Upper lobe of left lung (tissue), 6 donors: ENCODE measurements around the gene TRPM5. TPM values are rescaled to one million over a fixed set of nuclear protein-coding genes. Genes with fewer than 3 reads are reported as not detected.

Source experiments
- ATAC-seq, 2 donors: fragments of 200-7000 bp; cut with Tn5 transposase; one replicate each; pipeline ENCODE4 v1.9.1; 2022; ENCODE audit warnings: mild to moderate bottlenecking in 2 of 2, moderate library complexity in 2 of 2; ENCODE audit not compliant: low FRiP score in 2 of 2
- DNase-seq, 2 donors: peaks; one replicate each; pipeline ENCODE4 v3.0.0-alpha.2; 2019 to 2020
- H3K27ac ChIP-seq, 4 donors: fragments of 200-600 bp; sonication (generic); one replicate each; pipeline ENCODE4 v1.5.1; 2016 to 2019
- H3K27me3 ChIP-seq, 4 donors: fragments of 200-600 bp; sonication (generic); one replicate each; pipeline ENCODE4 v1.5.1; 2017 to 2019
- H3K36me3 ChIP-seq, 4 donors: fragments of 200-600 bp; sonication (generic); one replicate each; pipeline ENCODE4 v1.5.1; 2016 to 2019
- H3K4me1 ChIP-seq, 4 donors: fragments of 200-600 bp; sonication (generic); one replicate each; pipeline ENCODE4 v1.5.1; 2018 to 2019
- H3K4me3 ChIP-seq, 4 donors: fragments of 200-600 bp; sonication (generic); one replicate each; pipeline ENCODE4 v1.5.1; 2017 to 2019; ENCODE audit warnings: mild to moderate bottlenecking in 2 of 4, moderate library complexity in 1 of 4
- H3K9me3 ChIP-seq, 4 donors: fragments of 200-600 bp; sonication (generic); one replicate each; pipeline ENCODE4 v1.5.1; 2018 to 2019
- EP300 ChIP-seq, 4 donors: sonication (generic); formaldehyde crosslinking; IDR thresholded peaks; one replicate each; pipeline ENCODE4 v1.5.1; 2017; ENCODE audit warnings: antibody characterized with exemption in 4 of 4, control low read depth in 2 of 4
- POLR2A ChIP-seq, 4 donors: fragments of 450-650 bp; IDR thresholded peaks; one replicate each; pipeline ENCODE4 v1.5.1; 2016 to 2017; ENCODE audit warnings: antibody characterized with exemption in 4 of 4, mild to moderate bottlenecking in 2 of 4
- POLR2AphosphoS5 ChIP-seq, 2 donors: sonication (generic); formaldehyde crosslinking; IDR thresholded peaks; one replicate each; pipeline ENCODE4 v1.5.1; 2017; ENCODE audit warnings: antibody characterized with exemption in 2 of 2
- WGBS, 2 donors: methylation state at CpG; one replicate each; pipeline ENCODE4 v1.1.5; 2017 to 2018; 5-methylcytosine and 5-hydroxymethylcytosine counted together
- total RNA-seq, 6 donors: library from RNA; depleted of rRNA in 4 of 6; stranded (reverse); fragments of >200 nt in 4 of 6; gene quantifications; one replicate each; pipeline versions ENCODE4 v1.1.0 to v1.2.1, GENCODE V29; 2016 to 2021
- TF ChIP-seq, protein P1 (sequence below), 6 experiments: fragments of 450-650 bp in 4 of 6; fragments of 200-600 bp in 2 of 6; sonication (generic) in 2 of 6; IDR thresholded peaks; one replicate each; pipeline ENCODE4 v1.5.1; 2016 to 2019; ENCODE audit warnings: antibody characterized with exemption in 6 of 6
- donor health status: DM: no; HTN: no; CAD: no; lungs with moderate emphysema.
- donor health status: DM: no; HTN: yes; CAD: no; lungs with severe emphysema.

The TRPM5 gene
- total RNA-seq, 6 donors from 2014 or later: not detected

DNA sequence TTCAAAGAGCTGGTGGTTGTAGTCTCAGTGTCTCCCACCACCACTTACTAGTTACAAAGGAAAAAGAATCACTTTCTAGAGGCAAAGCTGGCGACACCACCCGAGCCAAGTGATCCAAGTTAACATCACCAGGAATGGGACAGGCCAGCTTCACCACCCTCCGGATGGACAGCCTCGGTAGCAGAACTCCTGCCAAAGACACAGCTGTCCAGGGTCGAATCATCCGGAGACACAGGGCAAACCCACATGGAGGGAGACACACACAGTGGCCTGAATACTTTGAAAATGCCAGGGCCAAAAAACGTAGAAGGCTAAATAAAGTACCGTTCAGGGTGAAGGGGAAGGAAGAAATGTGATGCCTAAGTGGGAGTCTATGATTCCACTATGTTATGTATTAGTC is 33.6 kb upstream of the TRPM5 start:
- no peak overlapping the region for H3K27ac ChIP-seq
- WGBS, 2 donors: 79 to 95% methylated on average over 8 of the region's 8 CpGs
- peaks cover 0 to 16% (median 7%) of the 10 kb centered on the region in 4 donors for H3K4me1 ChIP-seq
- peaks cover 0 to 12% (median 3%) of the 10 kb centered on the region in 4 donors for H3K9me3 ChIP-seq
- no peak overlapping the region for H3K4me3 ChIP-seq
- ATAC-seq (no peak), DNase-seq (no peak)
- no peaks in the 10 kb centered on the region for H3K36me3 ChIP-seq
- H3K27me3 ChIP-seq: no peaks in the 10 kb centered on the region
- no peak for TF ChIP-seq POLR2A (IDR thresholded peaks at IDR 0.05)
- no peak for TF ChIP-seq POLR2AphosphoS5 (IDR thresholded peaks at IDR 0.05)

DNA sequence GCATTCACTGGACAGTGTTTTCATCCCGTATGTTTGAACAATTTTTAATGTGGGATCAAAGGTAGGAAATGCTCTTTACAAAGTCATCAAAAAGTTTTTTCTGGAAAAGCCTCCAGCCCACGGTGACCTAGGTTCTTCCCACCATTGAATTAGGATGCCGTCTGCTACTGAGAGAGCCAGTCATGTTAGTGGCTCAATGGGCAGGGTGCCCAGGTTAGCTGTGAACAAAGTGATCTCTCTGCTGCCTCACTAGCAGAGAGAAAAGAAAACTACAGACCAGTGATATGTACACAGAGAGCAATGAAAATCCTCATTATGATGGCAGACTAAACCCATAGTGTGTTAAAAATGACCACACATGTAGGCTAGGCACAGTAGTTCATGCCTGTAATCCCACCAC is 32.9 kb upstream of the TRPM5 start:
- Histone ChIP-seq H3K27ac (no peak overlapping the region), H3K27me3 (no peaks in the 10 kb centered on the region), H3K4me3 (no peak overlapping the region), H3K36me3 (no peaks in the 10 kb centered on the region), H3K4me1 (peaks cover 0 to 16% (median 3%) of the 10 kb centered on the region in 4 donors), H3K9me3 (peaks cover 0 to 12% (median 3%) of the 10 kb centered on the region in 4 donors)
- ATAC-seq: no peak
- 79% methylated on average over 3 of the region's 3 CpGs for WGBS, 2 donors
- DNase-seq: no peak
- no peak for TF ChIP-seq POLR2A (IDR thresholded peaks at IDR 0.05)
- TF ChIP-seq, protein P1, sequence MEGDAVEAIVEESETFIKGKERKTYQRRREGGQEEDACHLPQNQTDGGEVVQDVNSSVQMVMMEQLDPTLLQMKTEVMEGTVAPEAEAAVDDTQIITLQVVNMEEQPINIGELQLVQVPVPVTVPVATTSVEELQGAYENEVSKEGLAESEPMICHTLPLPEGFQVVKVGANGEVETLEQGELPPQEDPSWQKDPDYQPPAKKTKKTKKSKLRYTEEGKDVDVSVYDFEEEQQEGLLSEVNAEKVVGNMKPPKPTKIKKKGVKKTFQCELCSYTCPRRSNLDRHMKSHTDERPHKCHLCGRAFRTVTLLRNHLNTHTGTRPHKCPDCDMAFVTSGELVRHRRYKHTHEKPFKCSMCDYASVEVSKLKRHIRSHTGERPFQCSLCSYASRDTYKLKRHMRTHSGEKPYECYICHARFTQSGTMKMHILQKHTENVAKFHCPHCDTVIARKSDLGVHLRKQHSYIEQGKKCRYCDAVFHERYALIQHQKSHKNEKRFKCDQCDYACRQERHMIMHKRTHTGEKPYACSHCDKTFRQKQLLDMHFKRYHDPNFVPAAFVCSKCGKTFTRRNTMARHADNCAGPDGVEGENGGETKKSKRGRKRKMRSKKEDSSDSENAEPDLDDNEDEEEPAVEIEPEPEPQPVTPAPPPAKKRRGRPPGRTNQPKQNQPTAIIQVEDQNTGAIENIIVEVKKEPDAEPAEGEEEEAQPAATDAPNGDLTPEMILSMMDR (IDR thresholded peaks at IDR 0.05): no peak
- no peak for TF ChIP-seq EP300 (IDR thresholded peaks at IDR 0.05)
- TF ChIP-seq POLR2AphosphoS5 (IDR thresholded peaks at IDR 0.05): no peak

DNA sequence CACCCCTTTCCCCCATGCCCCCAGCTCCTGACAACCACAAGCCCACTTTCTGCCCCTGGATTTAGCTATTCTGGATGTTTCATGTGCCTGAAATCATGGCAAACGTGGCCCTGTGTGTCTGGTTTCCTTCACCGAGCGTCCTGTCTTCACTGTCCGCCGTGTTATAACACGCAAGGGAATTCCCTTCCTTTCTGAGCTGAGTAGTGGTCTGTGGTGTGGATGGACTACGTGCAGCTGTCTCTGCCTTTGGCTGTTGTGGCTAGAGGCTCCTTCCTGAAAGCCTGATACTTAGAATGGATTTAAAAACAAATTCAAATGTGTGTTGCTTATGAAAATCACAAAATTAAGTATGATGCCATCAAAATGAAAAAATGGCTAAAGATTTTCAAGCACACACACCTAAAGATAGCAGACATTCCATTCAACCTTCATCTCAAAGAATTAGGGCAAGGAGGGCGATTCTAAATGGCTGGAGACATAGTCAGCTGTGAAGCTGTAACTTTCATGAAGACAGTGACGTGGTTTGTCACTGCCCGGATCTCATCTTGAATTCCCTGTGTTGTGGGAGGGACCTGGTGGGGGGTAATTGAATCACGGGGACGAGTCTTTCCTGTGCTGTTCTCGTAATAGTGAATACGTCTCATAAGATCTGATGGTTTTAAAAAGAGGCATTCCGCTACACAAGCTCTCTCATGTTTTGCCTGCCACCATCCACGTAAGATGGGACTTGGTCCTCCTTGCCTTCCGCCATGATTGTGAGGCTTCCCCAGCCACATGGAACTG is 31.0 kb upstream of the TRPM5 start:
- ATAC-seq: no peak
- no peaks in the 10 kb centered on the region for H3K36me3 ChIP-seq
- H3K27me3 ChIP-seq: no peaks in the 10 kb centered on the region
- peaks cover 0 to 16% (median 1%) of the 10 kb centered on the region in 4 donors for H3K4me1 ChIP-seq
- TF ChIP-seq POLR2A (IDR thresholded peaks at IDR 0.05) (no peak), EP300 (IDR thresholded peaks at IDR 0.05) (no peak), POLR2AphosphoS5 (IDR thresholded peaks at IDR 0.05) (no peak)
- TF ChIP-seq, protein P1 (IDR thresholded peaks at IDR 0.05): no peak
- peaks cover 0 to 12% (median 3%) of the 10 kb centered on the region in 4 donors for H3K9me3 ChIP-seq
- WGBS, 2 donors: 73 to 84% methylated on average over 17 of the region's 17 CpGs
- no peak overlapping the region for H3K27ac ChIP-seq
- no peak for DNase-seq
- no peak overlapping the region for H3K4me3 ChIP-seq

DNA sequence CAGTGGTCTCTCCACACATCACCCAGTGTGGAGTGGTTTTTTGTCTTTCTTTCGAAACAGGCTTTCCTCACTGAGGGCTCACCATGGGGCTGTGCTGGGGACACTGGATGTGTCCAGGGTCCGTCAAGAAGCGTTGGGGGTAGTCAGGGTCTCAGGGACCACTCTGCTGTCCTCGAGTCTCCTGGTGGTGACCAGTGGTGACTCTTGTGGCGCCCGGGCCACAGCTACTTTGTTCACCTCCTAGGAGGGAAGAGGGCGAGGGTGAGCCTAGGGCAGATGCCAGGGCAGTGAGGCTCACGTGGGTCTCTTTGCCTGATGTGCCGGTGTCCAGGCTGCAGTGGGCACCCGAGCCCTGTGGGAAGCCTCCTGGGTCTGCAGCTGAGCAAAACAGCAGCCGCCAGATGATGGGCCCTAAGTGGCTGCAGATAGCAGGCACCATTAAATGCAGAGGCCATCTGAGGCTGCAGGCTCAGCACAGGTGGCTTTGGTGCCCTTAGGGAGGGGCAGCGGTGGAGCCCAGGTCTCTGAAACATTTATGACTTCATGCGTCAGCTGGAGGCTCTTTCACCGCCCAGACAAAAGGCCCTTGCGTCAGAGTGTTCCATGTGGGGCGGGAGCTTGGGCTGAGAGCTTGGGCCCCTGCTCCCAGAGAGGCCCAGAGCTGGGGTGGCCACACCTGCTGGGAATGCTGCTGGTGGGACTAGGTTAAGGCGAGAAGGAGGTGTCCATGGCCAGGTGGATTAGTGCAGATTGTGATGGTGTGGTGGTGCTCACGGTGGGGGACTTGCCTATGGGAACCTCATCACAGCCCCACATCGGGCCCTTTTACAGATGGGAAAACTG is 30.0 kb upstream of the TRPM5 start:
- ATAC-seq (peak in 1 of 2 donors; percentile 29), DNase-seq (peak; percentile 53 to 74)
- peaks cover 0 to 16% (median 1%) of the 10 kb centered on the region in 4 donors for H3K4me1 ChIP-seq
- H3K36me3 ChIP-seq: no peaks in the 10 kb centered on the region
- H3K9me3 ChIP-seq: peaks cover 0 to 4% (median 1%) of the 10 kb centered on the region in 4 donors
- TF ChIP-seq POLR2AphosphoS5 (IDR thresholded peaks at IDR 0.05): no peak
- no peak for TF ChIP-seq EP300 (IDR thresholded peaks at IDR 0.05)
- no peak for TF ChIP-seq POLR2A (IDR thresholded peaks at IDR 0.05)
- TF ChIP-seq, protein P1 (IDR thresholded peaks at IDR 0.05): no peak
- H3K27me3 ChIP-seq: no peaks in the 10 kb centered on the region
- no peak overlapping the region for H3K4me3 ChIP-seq
- H3K27ac ChIP-seq: peak overlapping the region in 2 of 4 donors; percentile 2 to 9
- WGBS, 2 donors: 79 to 95% methylated on average over 10 to 15 of the region's 19 CpGs
